Mesenchymal stem cell (in vitro differentiated cells and primary cell): ENCODE data around the gene ULK3.

Experiments
- DNase-seq: peaks from one replicate; pipeline ENCODE4 v3.0.0-alpha.2; 2013
- H2AFZ ChIP-seq: one replicate; pipeline ENCODE4 v1.6.1; 2013; ENCODE audit warnings: low read depth, mild to moderate bottlenecking, control low read depth, inconsistent platforms, low read length, moderate library complexity
- H2AK5ac ChIP-seq: 2 replicates; pipeline ENCODE4 v1.6.1; 2013; ENCODE audit warnings: low read length, moderate library complexity, mild to moderate bottlenecking, inconsistent platforms; ENCODE audit not compliant: severe bottlenecking
- H2BK120ac ChIP-seq: one replicate; pipeline ENCODE4 v1.6.1; 2013; ENCODE audit warnings: low read depth, mild to moderate bottlenecking, inconsistent platforms, low read length, moderate library complexity
- H2BK12ac ChIP-seq, 2 experiments: one replicate each; pipeline ENCODE4 v1.6.1; 2013; ENCODE audit warnings: inconsistent platforms in 2 of 2, low read length in 2 of 2, mild to moderate bottlenecking in 2 of 2, moderate library complexity in 2 of 2, control low read depth in 1 of 2
- H2BK15ac ChIP-seq: one replicate; pipeline ENCODE4 v1.6.1; 2013; ENCODE audit warnings: mild to moderate bottlenecking, low read depth, inconsistent platforms; ENCODE audit not compliant: poor library complexity, severe bottlenecking
- H2BK5ac ChIP-seq: 2 replicates; pipeline ENCODE4 v1.6.1; 2013; ENCODE audit warnings: low read depth, mild to moderate bottlenecking, low read length, control low read depth, inconsistent platforms; ENCODE audit not compliant: poor library complexity, severe bottlenecking
- H3K14ac ChIP-seq, 2 experiments: one replicate each; pipeline ENCODE4 v1.6.1; 2013; ENCODE audit warnings: inconsistent platforms in 2 of 2, low read length in 2 of 2, control low read depth in 1 of 2, mild to moderate bottlenecking in 1 of 2, moderate library complexity in 1 of 2
- H3K18ac ChIP-seq, 2 experiments: one replicate each; pipeline ENCODE4 v1.6.1; 2013; ENCODE audit warnings: inconsistent platforms in 2 of 2, low read length in 2 of 2, control low read depth in 1 of 2, low read depth in 1 of 2, mild to moderate bottlenecking in 1 of 2
- H3K23ac ChIP-seq, 2 experiments: one replicate each; pipeline ENCODE4 v1.6.1; 2013; ENCODE audit warnings: inconsistent platforms in 2 of 2, low read length in 2 of 2, mild to moderate bottlenecking in 2 of 2, moderate library complexity in 2 of 2, control low read depth in 1 of 2
- H3K27ac ChIP-seq: 2 replicates; pipeline ENCODE4 v1.5.1; 2013; ENCODE audit warnings: mild to moderate bottlenecking, moderate library complexity, low read length, control low read depth, inconsistent platforms; ENCODE audit not compliant: poor library complexity, severe bottlenecking
- H3K27me3 ChIP-seq, 2 experiments: 2 replicates each; pipeline versions ENCODE4 v1.6.1 to v1.7.0; 2013; ENCODE audit warnings: low read length in 2 of 2, mild to moderate bottlenecking in 2 of 2, moderate library complexity in 2 of 2, control low read depth in 1 of 2, inconsistent platforms in 1 of 2; ENCODE audit not compliant: control insufficient read depth in 1 of 2, insufficient read depth in 1 of 2
- H3K36me3 ChIP-seq, 2 experiments: 2 replicates each; pipeline versions ENCODE4 v1.6.1 to v1.7.0; 2013; ENCODE audit warnings: low read length in 2 of 2, control low read depth in 1 of 2, inconsistent platforms in 1 of 2, low read depth in 1 of 2, mild to moderate bottlenecking in 1 of 2; ENCODE audit not compliant: insufficient read depth in 2 of 2, control insufficient read depth in 1 of 2
- H3K4ac ChIP-seq, 2 experiments: one replicate each; pipeline ENCODE4 v1.6.1; 2013; ENCODE audit warnings: inconsistent platforms in 2 of 2, low read length in 2 of 2, mild to moderate bottlenecking in 2 of 2, moderate library complexity in 2 of 2, control low read depth in 1 of 2, low read depth in 1 of 2
- H3K4me1 ChIP-seq: 2 replicates; pipeline ENCODE4 v1.6.1; 2013; ENCODE audit warnings: low read depth, low read length, control low read depth; ENCODE audit not compliant: control insufficient read depth, insufficient read depth
- H3K4me2 ChIP-seq: 2 replicates; pipeline ENCODE4 v1.6.1; 2013; ENCODE audit warnings: low read length, mild to moderate bottlenecking, inconsistent platforms; ENCODE audit not compliant: poor library complexity, severe bottlenecking
- H3K4me3 ChIP-seq, 2 experiments: 2 replicates each; pipeline versions ENCODE4 v1.5.1 to v1.7.0; 2013; ENCODE audit warnings: low read length in 2 of 2, mild to moderate bottlenecking in 2 of 2, control low read depth in 1 of 2, low read depth in 1 of 2; ENCODE audit not compliant: insufficient read depth in 1 of 2
- H3K79me1 ChIP-seq: replicated peaks from 2 replicates; pipeline ENCODE4 v1.6.1; 2013; ENCODE audit warnings: mild to moderate bottlenecking, control low read depth, low read length, inconsistent platforms; ENCODE audit not compliant: poor library complexity, severe bottlenecking
- H3K9ac ChIP-seq: 2 replicates; pipeline ENCODE4 v1.7.0; 2013; ENCODE audit warnings: mild to moderate bottlenecking, low read length, moderate library complexity
- H3K9me3 ChIP-seq: 2 replicates; pipeline ENCODE4 v1.7.0; 2013; ENCODE audit warnings: mild to moderate bottlenecking, low read length; ENCODE audit not compliant: control insufficient read depth
- H4K8ac ChIP-seq: one replicate; pipeline ENCODE4 v1.6.1; 2013; ENCODE audit warnings: inconsistent platforms, mild to moderate bottlenecking, low read length, moderate library complexity
- H4K91ac ChIP-seq: one replicate; pipeline ENCODE4 v1.6.1; 2013; ENCODE audit warnings: mild to moderate bottlenecking, low read length, inconsistent platforms
- WGBS: methylation state at CpG from one replicate; pipeline ENCODE4 v1.1.7; 2013; ENCODE audit warnings: mixed read lengths; 5-methylcytosine and 5-hydroxymethylcytosine counted together

The ULK3 gene

GRCh38 chr15:74823324-74823723, 19.6 kb downstream of the ULK3 start:
- Histone ChIP-seq H3K36me3 (no peaks in the 10 kb centered on the region), H2BK5ac (no peak overlapping the region), H2BK120ac (no peak overlapping the region), H3K23ac (no peak overlapping the region), H4K8ac (no peak overlapping the region), H2AFZ (no peak overlapping the region), H3K27me3 (peaks cover 54 to 72% of the 10 kb centered on the region in 2 experiments), H3K9me3 (no peaks in the 10 kb centered on the region), H3K9ac (no peak overlapping the region), H2BK12ac (no peak overlapping the region), H3K4me3 (no peak overlapping the region), H2AK5ac (no peak overlapping the region), H3K27ac (no peak overlapping the region), H3K4me1 (peaks cover 16% of the 10 kb centered on the region), H3K18ac (no peak overlapping the region), H2BK15ac (no peak overlapping the region), H3K79me1 (no peaks in the 10 kb centered on the region), H3K4me2 (no peak overlapping the region), H3K14ac (no peak overlapping the region), H3K4ac (no peak overlapping the region), H4K91ac (no peak overlapping the region)
- WGBS = 77% methylated on average over 6 of the region's 6 CpGs
- no peak for DNase-seq

- Histone ChIP-seq H2BK15ac (no peak overlapping the region), H2BK120ac (no peak overlapping the region), H4K8ac (no peak overlapping the region), H3K4me1 (peaks cover 20% of the 10 kb centered on the region), H3K27ac (no peak overlapping the region), H2BK12ac (no peak overlapping the region), H3K27me3 (peaks cover 43 to 61% of the 10 kb centered on the region in 2 experiments), H3K9ac (no peak overlapping the region), H3K9me3 (no peaks in the 10 kb centered on the region), H2BK5ac (no peak overlapping the region), H2AFZ (no peak overlapping the region), H3K4ac (no peak overlapping the region), H3K23ac (no peak overlapping the region), H4K91ac (no peak overlapping the region), H3K4me2 (no peak overlapping the region), H3K36me3 (no peaks in the 10 kb centered on the region), H3K14ac (no peak overlapping the region), H3K4me3 (no peak overlapping the region), H3K18ac (no peak overlapping the region), H2AK5ac (no peak overlapping the region), H3K79me1 (no peaks in the 10 kb centered on the region)
- no peak for DNase-seq
- 78% methylated on average over 3 of the region's 4 CpGs for WGBS
Measured at GRCh38 chr15:74822233-74822632, 20.7 kb downstream of the ULK3 start.

- 96% methylated on average over 6 of the region's 7 CpGs for WGBS
- Histone ChIP-seq H3K27me3 (peaks cover 38 to 57% of the 10 kb centered on the region in 2 experiments), H3K36me3 (no peaks in the 10 kb centered on the region), H3K9me3 (no peaks in the 10 kb centered on the region), H2BK120ac (no peak overlapping the region), H2BK15ac (no peak overlapping the region), H4K91ac (no peak overlapping the region), H3K27ac (no peak overlapping the region), H3K4me3 (no peak overlapping the region), H3K4me2 (no peak overlapping the region), H3K4me1 (peaks cover 22% of the 10 kb centered on the region), H4K8ac (no peak overlapping the region), H2AFZ (no peak overlapping the region), H3K9ac (no peak overlapping the region), H3K4ac (no peak overlapping the region), H3K79me1 (no peaks in the 10 kb centered on the region), H3K18ac (no peak overlapping the region), H2BK5ac (no peak overlapping the region), H3K14ac (no peak overlapping the region), H2BK12ac (no peak overlapping the region), H2AK5ac (no peak overlapping the region), H3K23ac (no peak overlapping the region)
- no peak for DNase-seq
Measured at GRCh38 chr15:74821790-74822158, 21.2 kb downstream of the ULK3 start.

- no peak overlapping the region for H3K14ac ChIP-seq
- no peak overlapping the region for H2BK12ac ChIP-seq
Measured at GRCh38 chr15:74821091-74821789, 21.7 kb downstream of the ULK3 start.

More at GRCh38 chr15:74821091-74821789, 21.7 kb downstream of the ULK3 start:
- Histone ChIP-seq H3K4ac (no peak overlapping the region), H2AK5ac (no peak overlapping the region), H2BK15ac (no peak overlapping the region), H3K36me3 (no peaks in the 10 kb centered on the region), H4K91ac (no peak overlapping the region), H3K23ac (no peak overlapping the region), H2AFZ (no peak overlapping the region), H3K4me1 (peaks cover 20% of the 10 kb centered on the region), H3K9me3 (no peaks in the 10 kb centered on the region), H3K27me3 (peaks cover 34 to 55% of the 10 kb centered on the region in 2 experiments), H3K9ac (no peak overlapping the region), H3K4me2 (no peak overlapping the region), H4K8ac (no peak overlapping the region), H3K79me1 (no peaks in the 10 kb centered on the region), H3K4me3 (no peak overlapping the region), H2BK5ac (no peak overlapping the region), H3K18ac (no peak overlapping the region), H3K27ac (no peak overlapping the region), H2BK120ac (no peak overlapping the region)
- peak; percentile 14 for DNase-seq
- 78% methylated on average over 10 of the region's 11 CpGs for WGBS
